ENCODE measurements around the gene SEC31B. TPM values are rescaled to one million over a fixed set of nuclear protein-coding genes. Genes with fewer than 3 reads are reported as not detected.

Gene SEC31B
- total RNA-seq, 2 experiments from 2014 or later: 58.3 to 59.3 TPM

DNA sequence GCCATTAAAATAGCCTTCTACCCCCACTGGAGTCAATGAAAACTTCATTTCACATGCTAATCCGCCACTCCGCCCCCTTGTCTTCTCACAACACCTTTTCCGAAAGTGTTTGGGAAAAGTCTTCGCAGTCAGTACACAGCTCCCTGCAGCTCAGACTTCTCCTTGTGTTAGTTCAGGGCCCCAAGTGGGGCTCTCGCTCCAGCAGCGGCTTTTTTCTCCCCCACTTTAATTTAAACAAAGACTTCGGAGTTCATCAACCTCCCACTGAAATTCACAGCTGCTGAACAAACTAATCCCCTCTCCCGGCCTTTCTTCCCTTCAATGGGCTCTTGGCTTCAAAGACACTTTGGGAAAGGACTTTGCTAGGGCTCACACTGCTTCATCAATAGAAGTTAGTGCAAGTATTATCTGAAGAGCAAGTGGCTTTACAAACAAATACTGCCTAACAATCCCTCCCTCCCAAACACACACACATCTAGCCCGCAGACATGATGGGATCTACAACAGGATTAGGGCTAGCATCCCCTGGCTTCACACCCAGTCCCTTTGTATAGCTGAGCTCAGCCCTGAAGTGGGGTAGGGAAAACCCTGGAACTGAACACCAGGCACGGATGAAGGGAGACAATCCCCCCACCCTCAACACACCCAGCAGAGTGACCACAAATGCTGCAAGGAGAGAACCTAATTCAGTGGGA, 33.7 kb downstream of the SEC31B start:
- peaks cover 20% of the 10 kb centered on the region for H3K36me3 Mint-ChIP-seq (ENCODE audit: low read depth)
- H3K27me3 Mint-ChIP-seq (ENCODE audit: low read depth): peaks cover 2% of the 10 kb centered on the region
- H3K27ac Mint-ChIP-seq: no peak overlapping the region
- no peak overlapping the region for H3K4me3 Mint-ChIP-seq
- CTCF ChIA-PET: interaction anchor here (10.3 kb wide), 1 partner anchor 31 kb away, joined by 101 read pairs; no protein-coding TSS in a partner anchor
- intact Hi-C loops (cut with micrococcal nuclease): no loop called here
- no peaks in the 10 kb centered on the region for H3K9me3 Mint-ChIP-seq
- no peak for DNase-seq
- peaks cover 5% of the 10 kb centered on the region for H3K4me1 Mint-ChIP-seq (ENCODE audit: low read depth)

GRCh38 chr10:100485366-100485765, 34.3 kb downstream of the SEC31B start:
- peaks cover 4% of the 10 kb centered on the region for H3K27me3 Mint-ChIP-seq (ENCODE audit: low read depth)
- H3K27ac Mint-ChIP-seq: no peak overlapping the region
- no peak for DNase-seq
- intact Hi-C loops (cut with micrococcal nuclease): no loop called here
- CTCF ChIA-PET: interaction anchor here (10.3 kb wide), 1 partner anchor 31 kb away, joined by 101 read pairs; no protein-coding TSS in a partner anchor
- peaks cover 17% of the 10 kb centered on the region for H3K36me3 Mint-ChIP-seq (ENCODE audit: low read depth)
- H3K9me3 Mint-ChIP-seq: no peaks in the 10 kb centered on the region
- no peak overlapping the region for H3K4me3 Mint-ChIP-seq
- peaks cover 5% of the 10 kb centered on the region for H3K4me1 Mint-ChIP-seq (ENCODE audit: low read depth)

- H3K36me3 Mint-ChIP-seq (ENCODE audit: low read depth): peaks cover 9% of the 10 kb centered on the region
- H3K9me3 Mint-ChIP-seq: no peaks in the 10 kb centered on the region
- intact Hi-C loops (cut with micrococcal nuclease): no loop called here
- no peak overlapping the region for H3K27ac Mint-ChIP-seq
- peaks cover 5% of the 10 kb centered on the region for H3K4me1 Mint-ChIP-seq (ENCODE audit: low read depth)
- peaks cover 9% of the 10 kb centered on the region for H3K27me3 Mint-ChIP-seq (ENCODE audit: low read depth)
- no peak for DNase-seq
- H3K4me3 Mint-ChIP-seq: no peak overlapping the region
- CTCF ChIA-PET: interaction anchor here (1.0 to 10.3 kb wide), 11 partner anchors 12 to 154 kb away, joined by 3 to 101 read pairs (median 9); partner anchors contain the start of gene PKD2L1
Observed at GRCh38 chr10:100483876-100484666, 35.6 kb downstream of the SEC31B start.

DNA sequence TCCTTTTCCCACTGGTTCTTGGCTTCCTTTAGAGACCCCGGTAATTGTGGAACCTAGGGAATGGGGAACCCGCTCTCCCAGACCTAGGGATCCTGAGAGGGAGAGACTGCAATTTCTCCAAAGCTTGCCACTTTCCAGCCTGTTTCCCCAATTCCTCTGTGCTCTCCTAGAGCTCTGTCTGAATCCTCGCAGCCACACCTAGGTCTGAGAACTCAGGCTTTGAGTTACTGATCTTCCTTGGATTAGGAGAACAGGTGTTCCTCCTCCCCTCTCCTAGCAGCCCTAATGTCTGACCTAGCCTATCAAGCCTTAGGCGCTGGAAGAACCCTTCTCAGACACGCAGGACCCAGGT, 36.9 kb downstream of the SEC31B start:
- intact Hi-C loops (cut with micrococcal nuclease): loop anchor here (1.0 kb wide), 3 partner anchors 25 to 145 kb away; no protein-coding TSS in a partner anchor
- CTCF ChIA-PET: interaction anchor here (0.6 to 10.3 kb wide), 21 partner anchors 9 to 257 kb away, joined by 3 to 101 read pairs (median 7); partner anchors contain the start of genes PKD2L1 and SEC31B
- H3K27me3 Mint-ChIP-seq (ENCODE audit: low read depth): peaks cover 9% of the 10 kb centered on the region
- no peak for DNase-seq
- H3K36me3 Mint-ChIP-seq (ENCODE audit: low read depth): peaks cover 4% of the 10 kb centered on the region
- no peak overlapping the region for H3K27ac Mint-ChIP-seq
- peak overlapping the region; percentile 73 for H3K4me3 Mint-ChIP-seq
- H3K4me1 Mint-ChIP-seq (ENCODE audit: low read depth): peaks cover 5% of the 10 kb centered on the region
- no peaks in the 10 kb centered on the region for H3K9me3 Mint-ChIP-seq

DNA sequence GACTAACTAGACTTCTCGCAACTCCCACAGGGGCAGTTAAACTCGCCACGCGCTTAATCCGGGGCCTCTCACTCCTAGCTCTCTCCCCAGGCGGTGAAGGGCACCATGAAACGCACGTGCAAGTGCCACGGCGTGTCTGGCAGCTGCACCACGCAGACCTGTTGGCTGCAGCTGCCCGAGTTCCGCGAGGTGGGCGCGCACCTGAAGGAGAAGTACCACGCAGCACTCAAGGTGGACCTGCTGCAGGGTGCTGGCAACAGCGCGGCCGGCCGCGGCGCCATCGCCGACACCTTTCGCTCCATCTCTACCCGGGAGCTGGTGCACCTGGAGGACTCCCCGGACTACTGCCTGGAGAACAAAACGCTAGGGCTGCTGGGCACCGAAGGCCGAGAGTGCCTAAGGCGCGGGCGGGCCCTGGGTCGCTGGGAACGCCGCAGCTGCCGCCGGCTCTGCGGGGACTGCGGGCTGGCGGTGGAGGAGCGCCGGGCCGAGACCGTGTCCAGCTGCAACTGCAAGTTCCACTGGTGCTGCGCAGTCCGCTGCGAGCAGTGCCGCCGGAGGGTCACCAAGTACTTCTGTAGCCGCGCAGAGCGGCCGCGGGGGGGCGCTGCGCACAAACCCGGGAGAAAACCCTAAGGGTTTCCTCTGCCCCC, 37.4 kb downstream of the SEC31B start:
- Mint-ChIP-seq H3K4me3 (peak overlapping the region; percentile 73), H3K9me3 (no peaks in the 10 kb centered on the region), H3K27me3 (ENCODE audit: low read depth) (peaks cover 9% of the 10 kb centered on the region), H3K36me3 (ENCODE audit: low read depth) (peaks cover 3% of the 10 kb centered on the region), H3K27ac (no peak overlapping the region), H3K4me1 (ENCODE audit: low read depth) (peaks cover 5% of the 10 kb centered on the region)
- DNase-seq: peak; percentile 73
- intact Hi-C loops (cut with micrococcal nuclease): loop anchor here (1.0 kb wide), 3 partner anchors 26 to 144 kb away; no protein-coding TSS in a partner anchor
- CTCF ChIA-PET: interaction anchor here (0.6 to 10.3 kb wide), 21 partner anchors 8 to 810 kb away, joined by 3 to 101 read pairs (median 7); partner anchors contain the start of genes PKD2L1 and SEC31B

GRCh38 chr10:100481462-100482081, 38.1 kb downstream of the SEC31B start:
- intact Hi-C loops (cut with micrococcal nuclease): loop anchor here (1.0 kb wide), 4 partner anchors 27 to 143 kb away; no protein-coding TSS in a partner anchor
- peak; percentile 97 for DNase-seq
- Mint-ChIP-seq H3K27me3 (ENCODE audit: low read depth) (peaks cover 9% of the 10 kb centered on the region), H3K4me1 (ENCODE audit: low read depth) (peaks cover 5% of the 10 kb centered on the region), H3K27ac (no peak overlapping the region), H3K36me3 (ENCODE audit: low read depth) (peaks cover 1% of the 10 kb centered on the region), H3K4me3 (peak overlapping the region; percentile 73), H3K9me3 (no peaks in the 10 kb centered on the region)
- CTCF ChIA-PET: interaction anchor here (0.6 to 10.3 kb wide), 16 partner anchors 13 to 810 kb away, joined by 3 to 101 read pairs (median 8); partner anchors contain the start of genes HIF1AN and SEC31B

DNA sequence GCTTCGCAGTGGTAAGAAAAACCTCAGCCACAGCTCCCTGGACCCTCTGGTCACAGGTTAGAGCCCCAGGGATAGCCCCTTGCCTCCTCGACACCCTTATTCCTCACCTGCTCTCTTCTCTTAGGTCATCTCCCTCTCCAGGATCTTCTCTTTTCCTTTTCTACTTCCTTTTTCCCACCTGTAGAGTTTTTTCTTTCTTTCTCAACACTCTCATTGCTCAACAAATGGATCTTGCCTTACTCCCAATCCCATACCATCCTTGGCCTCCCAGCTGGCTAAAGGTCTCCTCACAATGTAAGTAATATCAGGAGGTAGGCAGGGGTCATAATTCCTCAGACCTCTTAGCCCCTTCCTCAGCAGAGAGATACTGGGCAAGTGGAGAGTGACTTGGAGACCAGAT, 39.7 kb downstream of the SEC31B start:
- CTCF ChIA-PET: interaction anchor here (0.6 to 10.3 kb wide), 3 partner anchors 30 to 59 kb away, joined by 3 to 101 read pairs (median 79); no protein-coding TSS in a partner anchor
- H3K9me3 Mint-ChIP-seq: no peaks in the 10 kb centered on the region
- H3K36me3 Mint-ChIP-seq (ENCODE audit: low read depth): peaks cover 1% of the 10 kb centered on the region
- intact Hi-C loops (cut with micrococcal nuclease): no loop called here
- no peak overlapping the region for H3K27ac Mint-ChIP-seq
- peaks cover 5% of the 10 kb centered on the region for H3K4me1 Mint-ChIP-seq (ENCODE audit: low read depth)
- peaks cover 9% of the 10 kb centered on the region for H3K27me3 Mint-ChIP-seq (ENCODE audit: low read depth)
- H3K4me3 Mint-ChIP-seq: no peak overlapping the region
- DNase-seq: no peak

DNA sequence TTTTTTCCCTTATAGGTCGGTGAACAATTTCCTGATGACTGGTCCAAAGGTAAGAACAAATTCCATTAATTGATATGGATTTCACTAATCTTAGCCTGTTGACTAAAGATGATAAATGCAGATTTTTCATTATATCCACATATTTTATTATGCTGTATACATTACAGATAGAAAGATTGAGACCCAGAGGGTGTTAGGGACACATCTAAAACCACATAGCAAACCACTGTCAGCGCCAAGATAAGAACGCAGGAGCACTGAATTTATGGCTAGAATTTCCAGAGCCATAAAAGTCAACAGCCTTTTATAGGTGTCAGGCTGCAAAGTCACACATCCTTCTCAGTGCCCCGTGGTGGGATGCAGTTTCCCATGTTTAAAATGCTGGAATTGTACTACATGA, 40.6 kb downstream of the SEC31B start:
- DNase-seq: no peak
- Mint-ChIP-seq H3K4me1 (ENCODE audit: low read depth) (peaks cover 5% of the 10 kb centered on the region), H3K4me3 (no peak overlapping the region), H3K27me3 (ENCODE audit: low read depth) (peaks cover 9% of the 10 kb centered on the region), H3K9me3 (no peaks in the 10 kb centered on the region), H3K27ac (no peak overlapping the region), H3K36me3 (ENCODE audit: low read depth) (no peaks in the 10 kb centered on the region)
- intact Hi-C loops (cut with micrococcal nuclease): no loop called here
- CTCF ChIA-PET: interaction anchor here (6.2 to 10.3 kb wide), 2 partner anchors 31 to 37 kb away, joined by 79 to 101 read pairs; no protein-coding TSS in a partner anchor

DNA sequence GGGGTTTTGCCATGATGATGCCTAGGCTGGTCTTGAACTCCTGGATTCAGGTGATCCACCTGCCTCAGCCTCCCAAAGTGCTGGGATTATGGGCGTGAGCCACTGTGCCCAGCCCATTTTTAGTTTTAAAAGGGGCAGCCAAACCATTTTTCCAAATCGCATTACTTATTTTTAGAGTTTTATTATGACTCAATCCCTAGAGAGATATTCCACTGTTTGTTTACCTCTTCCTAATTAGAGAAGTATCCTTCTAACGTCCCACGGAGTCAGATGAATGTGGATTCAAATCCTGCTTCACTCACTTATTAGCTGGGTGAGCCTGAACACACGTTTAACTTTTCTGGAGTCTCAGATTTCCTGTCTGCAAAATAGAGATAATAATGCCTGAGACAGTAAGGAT, 41.7 kb downstream of the SEC31B start:
- Mint-ChIP-seq H3K27ac (no peak overlapping the region), H3K27me3 (ENCODE audit: low read depth) (peaks cover 9% of the 10 kb centered on the region), H3K4me3 (no peak overlapping the region), H3K36me3 (ENCODE audit: low read depth) (no peaks in the 10 kb centered on the region), H3K9me3 (no peaks in the 10 kb centered on the region), H3K4me1 (ENCODE audit: low read depth) (peaks cover 5% of the 10 kb centered on the region)
- intact Hi-C loops (cut with micrococcal nuclease): no loop called here
- CTCF ChIA-PET: interaction anchor here (1.2 kb wide), 1 partner anchor 40 kb away, joined by 4 read pairs; no protein-coding TSS in a partner anchor
- DNase-seq: no peak

- DNase-seq: no peak
- H3K27me3 Mint-ChIP-seq (ENCODE audit: low read depth): no peaks in the 10 kb centered on the region
- intact Hi-C loops (cut with micrococcal nuclease): no loop called here
- H3K36me3 Mint-ChIP-seq (ENCODE audit: low read depth): no peaks in the 10 kb centered on the region
- CTCF ChIA-PET: interaction anchor here (1.1 to 4.6 kb wide), 3 partner anchors 13 to 48 kb away, joined by 3 to 20 read pairs (median 4); no protein-coding TSS in a partner anchor
- no peak overlapping the region for H3K4me3 Mint-ChIP-seq
- no peaks in the 10 kb centered on the region for H3K4me1 Mint-ChIP-seq (ENCODE audit: low read depth)
- H3K9me3 Mint-ChIP-seq: no peaks in the 10 kb centered on the region
- no peak overlapping the region for H3K27ac Mint-ChIP-seq
Observed at GRCh38 chr10:100470367-100470766, 49.3 kb downstream of the SEC31B start.

GRCh38 chr10:100469756-100470155, 49.9 kb downstream of the SEC31B start:
- H3K4me1 Mint-ChIP-seq (ENCODE audit: low read depth): no peaks in the 10 kb centered on the region
- CTCF ChIA-PET: interaction anchor here (1.1 to 4.6 kb wide), 3 partner anchors 13 to 49 kb away, joined by 3 to 20 read pairs (median 4); no protein-coding TSS in a partner anchor
- H3K27ac Mint-ChIP-seq: no peak overlapping the region
- H3K36me3 Mint-ChIP-seq (ENCODE audit: low read depth): no peaks in the 10 kb centered on the region
- intact Hi-C loops (cut with micrococcal nuclease): no loop called here
- H3K27me3 Mint-ChIP-seq (ENCODE audit: low read depth): no peaks in the 10 kb centered on the region
- no peak for DNase-seq
- H3K9me3 Mint-ChIP-seq: no peaks in the 10 kb centered on the region
- H3K4me3 Mint-ChIP-seq: no peak overlapping the region
